ENCODE measurements around the gene PLOD1. TPM values are rescaled to one million over a fixed set of nuclear protein-coding genes. Genes with fewer than 3 reads are reported as not detected.

PLOD1 gene
- total and polyA plus RNA-seq, 2 donors (not counting 1 experiment from before 2014, with no cell fraction given) = 10.4 to 13.4 TPM

- no peak for DNase-seq
- Histone ChIP-seq H3K36me3 (replicated peaks in 1 of 2; ENCODE audit: control extremely low read depth in 1 of 2, control insufficient read depth in 1 of 2, extremely low read depth in 1 of 2, insufficient read depth in 2 of 2, low read length in 1 of 2) (no peaks in the 10 kb centered on the region), H3K27ac (ENCODE audit: low read length in 2 of 2) (no peak overlapping the region), H3K9ac (ENCODE audit: low read length) (no peak overlapping the region), H2AFZ (ENCODE audit: insufficient read depth, low read depth, low read length, poor library complexity, severe bottlenecking) (no peak overlapping the region), H3K4me1 (ENCODE audit: control insufficient read depth in 2 of 2, insufficient read depth in 2 of 2, low read length in 2 of 2) (peaks cover 3 to 11% of the 10 kb centered on the region in 2 donors), H3K4me3 (ENCODE audit: control extremely low read depth in 1 of 5, extremely low read depth in 1 of 5, insufficient read depth in 1 of 5, low read depth in 2 of 5, low read length in 4 of 5) (no peak overlapping the region), H4K20me1 (ENCODE audit: control insufficient read depth, insufficient read depth, low read length, poor library complexity, severe bottlenecking) (no peaks in the 10 kb centered on the region), H3K27me3 (replicated peaks in 1 of 4; ENCODE audit: control extremely low read depth in 1 of 4, control insufficient read depth in 3 of 4, insufficient read depth in 4 of 4, low read length in 3 of 4) (no peaks in the 10 kb centered on the region), H3K79me2 (ENCODE audit: control insufficient read depth, insufficient read depth, low read length) (peaks cover 3% of the 10 kb centered on the region), H3K4me2 (replicated peaks; ENCODE audit: low read depth, low read length, poor library complexity, severe bottlenecking) (no peak overlapping the region), H3K9me3 (ENCODE audit: control extremely low read depth in 1 of 3, control insufficient read depth in 2 of 3, insufficient read depth in 1 of 3, low read length in 2 of 3) (no peaks in the 10 kb centered on the region)
- ChIA-PET POLR2A (no interaction called here), CTCF (interaction anchor here (1.0 kb wide), 1 partner anchor 66 kb away, joined by 3 read pairs; no protein-coding TSS in a partner anchor)
- no peak for ATAC-seq (ENCODE audit: low read depth)
- H3K27ac Mint-ChIP-seq = no peak overlapping the region
- H3K4me1 Mint-ChIP-seq = peaks cover 21% of the 10 kb centered on the region
- TF ChIP-seq EZH2 (IDR thresholded peaks at IDR 0.05; ENCODE audit: borderline replicate concordance, insufficient read depth, low read depth, low read length, poor library complexity, severe bottlenecking) (no peak), CTCF (IDR thresholded peaks at IDR 0.05) (no peak)
- intact Hi-C loops (cut with micrococcal nuclease) = loop anchor here (5.0 to 10.0 kb wide), 2 partner anchors 250 to 253 kb away; partner anchors contain the start of genes FBXO2 and FBXO44
- WGBS (ENCODE audit: insufficient coverage) = no CpG with 5 or more reads among the region's 5 CpGs
- peaks cover 3% of the 10 kb centered on the region for H3K27me3 Mint-ChIP-seq
- no peaks in the 10 kb centered on the region for H3K9me3 Mint-ChIP-seq (ENCODE audit: insufficient read depth)
- H3K4me3 Mint-ChIP-seq = no peak overlapping the region
Observed at GRCh38 chr1:11904978-11905377, 29.5 kb upstream of the PLOD1 start.

- H3K27ac Mint-ChIP-seq = no peak overlapping the region
- no peak overlapping the region for H3K4me2 ChIP-seq (replicated peaks; ENCODE audit: low read depth, low read length, poor library complexity, severe bottlenecking)
- DNase-seq (no peak), ATAC-seq (ENCODE audit: low read depth) (no peak)
- TF ChIP-seq EZH2 (IDR thresholded peaks at IDR 0.05; ENCODE audit: borderline replicate concordance, insufficient read depth, low read depth, low read length, poor library complexity, severe bottlenecking) (no peak), CTCF (IDR thresholded peaks at IDR 0.05) (no peak)
- H2AFZ ChIP-seq (ENCODE audit: insufficient read depth, low read depth, low read length, poor library complexity, severe bottlenecking) = no peak overlapping the region
- no peaks in the 10 kb centered on the region for H3K9me3 Mint-ChIP-seq (ENCODE audit: insufficient read depth)
- no peak overlapping the region for H3K9ac ChIP-seq (ENCODE audit: low read length)
- ChIA-PET POLR2A (no interaction called here), CTCF (interaction anchor here (2.5 kb wide), 1 partner anchor 69 kb away, joined by 14 read pairs; no protein-coding TSS in a partner anchor)
- no peaks in the 10 kb centered on the region for H4K20me1 ChIP-seq (ENCODE audit: control insufficient read depth, insufficient read depth, low read length, poor library complexity, severe bottlenecking)
- H3K9me3 ChIP-seq (ENCODE audit: control extremely low read depth in 1 of 3, control insufficient read depth in 2 of 3, insufficient read depth in 1 of 3, low read length in 2 of 3) = no peaks in the 10 kb centered on the region
- no peaks in the 10 kb centered on the region for H3K27me3 ChIP-seq (replicated peaks in 1 of 4; ENCODE audit: control extremely low read depth in 1 of 4, control insufficient read depth in 3 of 4, insufficient read depth in 4 of 4, low read length in 3 of 4)
- 76% methylated on average over 9 of the region's 10 CpGs for WGBS (ENCODE audit: insufficient coverage)
- peaks cover 3 to 11% of the 10 kb centered on the region in 2 donors for H3K4me1 ChIP-seq (ENCODE audit: control insufficient read depth in 2 of 2, insufficient read depth in 2 of 2, low read length in 2 of 2)
- no peak overlapping the region for H3K4me3 ChIP-seq (ENCODE audit: control extremely low read depth in 1 of 5, extremely low read depth in 1 of 5, insufficient read depth in 1 of 5, low read depth in 2 of 5, low read length in 4 of 5)
- H3K4me3 Mint-ChIP-seq = no peak overlapping the region
- H3K79me2 ChIP-seq (ENCODE audit: control insufficient read depth, insufficient read depth, low read length) = peaks cover 3% of the 10 kb centered on the region
- peaks cover 25% of the 10 kb centered on the region for H3K4me1 Mint-ChIP-seq
- no peak overlapping the region for H3K27ac ChIP-seq (ENCODE audit: low read length in 2 of 2)
- intact Hi-C loops (cut with micrococcal nuclease) = loop anchor here (1.0 to 10.0 kb wide), 3 partner anchors 69 to 255 kb away; partner anchors contain the start of genes FBXO2 and FBXO44
- H3K27me3 Mint-ChIP-seq = peaks cover 3% of the 10 kb centered on the region
- H3K36me3 ChIP-seq (replicated peaks in 1 of 2; ENCODE audit: control extremely low read depth in 1 of 2, control insufficient read depth in 1 of 2, extremely low read depth in 1 of 2, insufficient read depth in 2 of 2, low read length in 1 of 2) = no peaks in the 10 kb centered on the region
Observed at GRCh38 chr1:11906870-11907269, 27.6 kb upstream of the PLOD1 start.

All from B cell (primary cell).